PFSK-1 (cell line): ENCODE data around the gene NRCAM.

Source experiments
- FOXP2 ChIP-seq: optimal IDR thresholded peaks from 2 replicates; pipeline ENCODE3; 2011; ENCODE audit warnings: borderline replicate concordance, control low read depth, inconsistent platforms; ENCODE audit not compliant: insufficient read depth; ENCODE audit errors: extremely low read length, extremely low read depth
- POLR2AphosphoS5 ChIP-seq: IDR thresholded peaks from 2 replicates; pipeline ENCODE4 v1.6.1; 2012; ENCODE audit warnings: low read depth, mild to moderate bottlenecking, control low read depth, low read length, moderate library complexity
- REST ChIP-seq, 2 experiments: IDR thresholded peaks; 2 replicates each; pipeline versions ENCODE4 v1.6.1 to v1.8.0; 2011 to 2012; ENCODE audit warnings: low read depth in 2 of 2, low read length in 2 of 2, control low read depth in 1 of 2, inconsistent platforms in 1 of 2, mild to moderate bottlenecking in 1 of 2, moderate library complexity in 1 of 2; ENCODE audit not compliant: insufficient read depth in 1 of 2
- SIN3A ChIP-seq: IDR thresholded peaks from 2 replicates; pipeline ENCODE4 v1.6.1; 2012; ENCODE audit warnings: mild to moderate bottlenecking, low read length, moderate library complexity, borderline replicate concordance; ENCODE audit not compliant: insufficient read depth
- TAF1 ChIP-seq: IDR thresholded peaks from 2 replicates; pipeline ENCODE4 v1.6.1; 2012; ENCODE audit warnings: low read length, control low read depth, borderline replicate concordance; ENCODE audit not compliant: insufficient read depth

- no peak for TF ChIP-seq POLR2AphosphoS5
- TF ChIP-seq SIN3A = no peak
- no peak for TF ChIP-seq TAF1
- no peak for TF ChIP-seq REST (IDR thresholded peaks at IDR 0.05; ENCODE audit: insufficient read depth in 1 of 2, low read depth in 2 of 2, low read length in 2 of 2)
- TF ChIP-seq FOXP2 = no peak
These were observed 314.1 kb downstream of the NRCAM start for GRCh38 chr7:108142180-108142579.
